Retinal pigment epithelial cell (primary cell): ENCODE measurements around the gene CRY1.
A peak's percentile ranks its signal among the peaks of the same experiment; 100 is the strongest.

Experiments used
- DNase-seq: peaks from one replicate; pipeline ENCODE4 v3.0.0-alpha.2; 2010; ENCODE audit warnings: low read depth
- H3K4me3 ChIP-seq: 2 replicates; pipeline ENCODE4 v1.5.1; 2011; ENCODE audit warnings: mild to moderate bottlenecking, low read length, control low read depth, moderate library complexity
- CTCF ChIP-seq: conservative IDR thresholded peaks from 2 replicates; pipeline ENCODE4 v1.5.1; 2011; ENCODE audit warnings: low read depth, low read length, control low read depth, inconsistent platforms

CRY1 gene

GRCh38 chr12:107131832-107132616, 38.7 kb upstream of the CRY1 start:
- H3K4me3 ChIP-seq, result no peak overlapping the region

GRCh38 chr12:107130830-107131611, 37.7 kb upstream of the CRY1 start:
- TF ChIP-seq CTCF, result no peak
- DNase-seq, result no peak
- no peak overlapping the region for H3K4me3 ChIP-seq

More at GRCh38 chr12:107131832-107132616, 38.7 kb upstream of the CRY1 start:
- TF ChIP-seq CTCF, result peak; percentile 85
- DNase-seq, result no peak

GRCh38 chr12:107129315-107129930, 36.1 kb upstream of the CRY1 start:
- no peak overlapping the region for H3K4me3 ChIP-seq
- no peak for DNase-seq
- no peak for TF ChIP-seq CTCF

- no peak overlapping the region for H3K4me3 ChIP-seq
- TF ChIP-seq CTCF, result no peak
- no peak for DNase-seq
Measured at GRCh38 chr12:107127482-107128430, 34.4 kb upstream of the CRY1 start.

- TF ChIP-seq CTCF, result peak; percentile 45
- H3K4me3 ChIP-seq, result no peak overlapping the region
- no peak for DNase-seq
Measured at GRCh38 chr12:107126796-107127481, 33.6 kb upstream of the CRY1 start.

GRCh38 chr12:107125833-107126232, 32.5 kb upstream of the CRY1 start:
- no peak overlapping the region for H3K4me3 ChIP-seq
- no peak for DNase-seq
- TF ChIP-seq CTCF, result no peak
